NCI-H1436 treated with DMSO at 0.1 percent for 48 hours (cell line): ENCODE measurements around the gene IGSF21.

Experiments used
- DNase-seq: peaks from one replicate; lab custom pipeline; 2025; lab: John Stamatoyannopoulos, UW

IGSF21 gene

DNA sequence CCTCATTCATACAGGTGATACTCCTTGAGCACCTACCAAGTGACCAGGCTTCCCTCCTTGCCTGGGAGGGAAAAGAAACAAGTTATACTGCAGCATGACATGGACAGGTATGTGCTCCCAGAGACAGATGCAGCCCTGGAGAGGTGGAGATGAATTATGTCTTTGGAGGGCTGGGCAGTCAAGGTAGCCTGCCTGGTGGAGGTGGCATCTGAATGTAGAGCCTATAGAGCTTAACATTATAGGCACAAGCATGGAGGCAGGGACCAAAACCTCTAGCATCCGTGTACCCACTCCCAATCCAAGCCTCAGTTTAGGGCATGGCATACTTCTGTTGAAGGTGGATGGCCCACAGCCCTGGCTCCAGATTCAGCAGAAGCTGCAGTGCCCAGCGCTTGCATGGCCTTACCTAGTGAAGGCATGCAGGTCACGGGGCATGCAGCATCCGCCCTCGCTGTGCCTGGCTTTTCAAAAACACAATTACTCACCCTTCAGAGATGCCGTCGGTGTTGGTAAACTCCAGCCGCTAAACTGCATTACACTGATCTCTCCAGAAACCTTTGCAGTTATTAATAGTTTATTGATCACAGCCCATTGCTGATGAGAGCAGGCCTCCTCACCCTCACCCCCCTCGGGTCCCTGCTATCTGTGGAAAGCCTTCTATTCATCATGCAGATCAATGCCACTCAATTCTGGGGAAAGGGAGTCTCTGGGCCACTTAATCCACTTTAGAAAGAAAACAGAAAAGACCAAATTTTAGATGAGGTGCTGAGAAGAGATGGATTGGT lies 222.1 kb downstream of the IGSF21 start:
- DNase-seq, result no peak

DNA sequence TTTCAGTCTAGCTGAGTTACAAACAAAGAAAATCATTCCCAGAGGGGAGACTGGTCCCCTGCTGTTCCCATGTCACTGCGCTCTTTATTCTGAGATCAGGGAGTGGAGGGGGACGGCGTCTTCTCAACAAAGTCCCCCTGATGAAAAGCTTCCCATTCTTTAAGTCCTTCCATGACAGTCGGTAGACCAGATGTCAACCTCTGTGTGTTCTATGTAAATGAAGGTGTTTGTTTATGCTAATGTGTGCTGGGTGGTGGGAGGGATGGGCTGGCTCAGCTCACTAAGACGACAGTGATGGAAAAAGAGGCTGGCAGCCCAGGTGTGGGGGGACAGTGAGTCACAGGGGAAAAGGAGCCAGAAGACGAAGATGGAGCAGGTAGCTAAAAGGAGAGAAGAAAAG lies 225.0 kb downstream of the IGSF21 start:
- DNase-seq, result no peak

DNA sequence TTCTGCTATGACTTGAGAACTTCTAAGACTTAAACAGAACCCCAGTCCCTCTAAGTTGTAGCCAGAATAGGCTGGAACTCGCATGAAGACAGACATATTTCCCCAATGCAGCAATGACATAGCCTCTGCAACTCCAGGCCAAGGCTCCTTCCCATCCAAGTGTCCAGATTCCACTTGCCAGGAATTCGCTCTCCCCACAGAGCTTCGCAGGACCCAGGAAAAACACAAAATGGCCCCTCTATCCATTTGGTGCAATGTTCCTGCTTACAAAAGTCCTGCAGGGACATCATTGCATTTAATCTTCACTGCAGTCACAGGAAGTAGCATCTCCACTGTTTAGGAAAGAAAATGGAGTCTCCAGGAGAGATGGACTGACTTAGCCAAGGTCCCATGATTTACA lies 225.6 kb downstream of the IGSF21 start:
- no peak for DNase-seq

DNA sequence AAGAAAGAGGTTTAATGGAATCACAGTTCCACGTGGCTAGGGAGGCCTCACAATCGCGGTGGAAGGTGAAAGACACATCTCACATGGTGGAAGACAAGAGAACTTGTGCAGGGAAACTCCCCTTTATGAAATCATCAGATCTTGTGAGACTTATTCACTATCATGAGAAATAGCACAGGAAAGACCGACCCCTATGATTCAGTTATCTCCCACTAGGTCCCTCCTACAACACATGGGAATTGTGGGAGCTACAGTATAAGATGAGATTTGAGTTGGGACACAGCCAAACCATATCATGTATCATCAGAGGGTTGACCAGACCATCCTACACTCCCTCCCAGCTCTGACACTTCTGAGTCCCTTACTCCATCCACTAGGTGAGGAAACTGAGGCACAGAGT lies 229.2 kb downstream of the IGSF21 start:
- no peak for DNase-seq

DNA sequence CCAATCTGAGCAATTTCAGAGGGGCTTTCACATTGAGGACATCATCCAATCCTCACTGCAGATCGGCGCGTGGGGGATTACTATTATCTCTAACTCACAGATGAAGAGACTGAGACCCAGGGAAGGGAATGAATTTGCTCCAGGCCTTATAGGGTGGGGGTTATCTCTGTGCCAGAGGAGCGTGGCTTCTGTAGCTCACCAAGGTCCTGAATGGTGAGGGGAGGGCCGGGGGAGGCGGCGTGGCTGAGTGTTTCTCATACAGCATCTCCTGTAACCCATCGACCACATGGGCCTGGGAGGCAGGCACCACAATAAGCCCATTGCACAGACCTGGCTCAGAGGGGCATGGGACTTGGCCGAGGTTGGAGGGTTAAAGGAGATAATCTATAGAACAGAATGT lies 230.2 kb downstream of the IGSF21 start:
- DNase-seq, result no peak

DNA sequence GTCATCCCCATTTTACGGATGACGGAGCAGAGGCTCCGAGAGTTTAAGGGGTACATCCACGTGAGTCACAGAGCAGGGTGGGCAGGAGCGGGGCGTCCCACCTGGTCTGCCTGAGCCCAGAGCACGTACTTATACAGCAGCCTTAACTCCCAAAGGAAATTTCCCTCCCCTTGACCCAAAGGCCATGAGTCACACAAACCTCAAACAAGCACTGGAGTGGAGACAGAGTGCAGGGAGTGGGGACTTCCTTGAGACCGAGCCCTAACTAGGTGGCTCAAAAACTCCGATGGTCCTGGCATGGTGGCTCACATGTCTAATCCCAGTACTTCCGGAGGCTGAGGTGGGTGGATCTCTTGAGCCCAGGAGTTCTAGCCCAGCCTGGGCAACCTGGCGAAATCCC lies 231.6 kb downstream of the IGSF21 start:
- no peak for DNase-seq

DNA sequence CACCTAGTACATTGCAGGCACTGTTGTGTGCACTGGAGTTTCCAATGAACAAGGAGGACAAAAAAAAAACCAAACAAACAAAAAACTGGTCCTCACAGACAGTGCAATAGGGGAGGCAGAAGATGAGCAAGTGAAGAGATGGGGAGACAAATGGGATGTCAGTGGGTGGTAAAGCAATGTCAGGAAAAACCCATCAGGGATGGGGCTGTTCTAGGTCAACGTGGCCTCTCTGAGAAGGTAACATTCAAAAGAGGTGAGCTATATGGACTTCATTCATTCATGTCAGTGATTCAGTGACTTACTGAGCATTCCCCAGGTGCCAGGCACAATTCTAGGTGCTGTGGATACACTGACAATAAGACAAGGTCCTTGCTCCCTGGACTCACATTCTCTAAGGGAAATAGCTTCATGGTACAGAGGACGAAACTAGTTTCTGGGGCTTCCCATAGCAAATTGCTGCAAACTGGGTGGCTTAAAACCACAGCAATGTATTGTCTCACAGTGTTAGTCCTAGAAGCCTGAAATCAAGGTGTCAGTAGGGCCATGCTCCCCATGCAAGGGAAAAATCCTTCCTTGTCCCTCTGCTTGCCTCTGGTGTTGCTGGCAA lies 232.7 kb downstream of the IGSF21 start:
- DNase-seq, result no peak

DNA sequence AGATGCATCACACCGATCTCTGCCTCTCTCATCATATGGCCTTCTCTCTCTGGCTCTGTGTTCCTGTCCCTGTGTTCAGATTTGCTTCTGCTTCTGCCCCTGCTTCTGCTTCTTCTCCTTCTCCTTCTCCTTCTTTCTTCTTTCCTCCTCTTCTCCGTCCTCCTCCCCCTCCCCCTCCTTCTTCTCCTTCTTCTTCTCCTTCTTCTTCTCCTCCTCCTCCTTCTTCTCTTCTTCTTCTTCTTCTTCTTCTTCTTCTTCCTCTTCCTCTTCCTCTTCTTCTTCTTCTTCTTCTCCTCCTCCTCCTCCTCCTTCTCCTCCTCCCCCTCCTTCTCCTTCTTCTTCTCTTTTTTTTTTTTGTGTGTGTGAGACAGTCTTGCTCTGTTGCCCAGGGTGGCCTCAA lies 233.2 kb downstream of the IGSF21 start:
- no peak for DNase-seq

DNA sequence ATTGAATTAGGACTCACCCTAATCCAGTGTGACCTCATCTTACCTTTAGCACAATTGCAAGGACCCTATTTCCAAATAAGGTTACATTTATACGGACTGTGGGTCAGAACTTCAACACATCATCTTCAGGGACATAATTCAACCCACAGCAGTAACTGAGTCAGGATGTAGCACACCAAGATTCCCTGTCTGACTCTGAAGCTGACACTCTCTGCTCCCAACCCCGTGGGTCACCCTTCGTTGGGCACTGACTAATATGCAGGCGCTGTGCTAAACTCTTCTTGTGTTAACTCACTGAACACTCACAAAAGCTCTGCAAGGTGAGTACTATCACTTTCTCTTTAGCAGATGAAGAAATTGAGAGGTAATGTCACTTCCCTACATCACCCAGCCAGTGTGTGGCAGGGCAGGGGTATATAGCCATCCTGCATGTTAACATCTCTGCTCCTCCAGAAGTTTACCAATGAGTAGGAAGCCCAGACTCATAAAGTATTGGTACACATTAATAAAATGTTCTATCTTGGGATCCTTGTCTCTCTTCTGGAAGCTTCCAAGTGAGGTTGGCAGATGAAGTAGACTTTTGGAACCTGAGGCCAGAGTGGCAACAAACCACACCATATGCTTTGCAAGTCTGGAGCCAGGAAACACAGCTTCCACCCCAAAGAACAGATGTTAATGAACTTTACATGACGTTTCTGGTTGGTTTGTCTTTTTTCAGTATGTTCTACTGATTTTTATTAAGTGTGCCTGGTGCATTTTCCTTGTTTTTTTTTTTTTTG lies 233.9 kb downstream of the IGSF21 start:
- DNase-seq, result no peak

DNA sequence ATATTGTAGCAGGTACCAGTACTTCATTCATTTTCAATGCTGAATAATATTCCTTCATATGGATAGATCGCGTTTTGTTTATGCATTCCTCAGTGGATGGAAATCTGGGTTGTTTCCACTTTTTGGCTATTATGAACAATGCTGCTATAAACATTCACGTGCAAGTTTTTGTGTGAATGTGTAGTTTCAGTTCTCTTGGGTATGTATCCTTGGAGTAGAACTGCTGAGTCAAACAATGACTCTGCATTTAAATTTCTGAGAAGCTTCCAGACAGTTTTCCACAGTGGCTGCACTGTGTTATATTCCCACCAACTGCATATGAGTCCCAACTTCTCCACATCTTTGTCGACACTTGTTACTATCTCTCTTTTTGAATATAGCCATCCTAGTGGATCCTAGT lies 235.1 kb downstream of the IGSF21 start:
- DNase-seq, result no peak

DNA sequence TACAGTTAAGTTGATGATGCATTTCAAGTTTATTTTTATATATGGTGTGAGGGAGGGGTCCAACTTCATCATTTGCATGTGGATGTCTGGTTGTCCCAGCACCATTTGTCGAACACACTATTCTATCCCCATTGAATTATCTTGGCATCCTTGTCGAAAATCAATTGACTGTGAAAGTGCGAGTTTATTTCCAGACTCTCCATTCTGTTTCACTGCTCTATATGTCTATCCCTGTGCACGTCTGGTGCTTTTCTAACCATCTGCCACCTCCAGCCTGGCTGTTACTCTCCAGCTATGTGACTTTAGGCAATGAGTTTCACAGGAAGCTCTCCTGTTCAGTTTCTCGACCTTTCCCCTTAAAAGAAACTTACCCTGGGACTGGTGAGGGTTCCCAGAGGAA lies 236.0 kb downstream of the IGSF21 start:
- DNase-seq, result no peak

DNA sequence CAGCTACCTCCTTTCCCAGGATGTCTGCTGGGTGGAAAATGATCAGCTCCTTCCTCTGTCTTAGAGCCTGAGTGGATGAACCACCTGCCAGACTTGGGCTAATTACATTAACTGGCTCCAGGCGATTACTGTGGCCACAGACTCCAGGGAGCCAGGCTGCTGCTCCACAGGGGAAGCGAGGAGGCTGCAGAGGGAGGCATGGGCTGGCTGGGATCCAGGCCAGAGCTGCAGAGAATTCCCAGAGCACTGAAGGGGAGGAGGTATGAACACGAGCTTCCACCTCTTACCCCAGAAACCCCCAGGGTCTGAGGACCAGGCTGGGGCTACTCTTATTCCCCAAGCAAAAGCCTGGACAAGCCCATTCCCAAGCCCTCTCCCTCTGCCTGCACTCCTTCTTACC lies 237.2 kb downstream of the IGSF21 start:
- DNase-seq, result peak; percentile 43

DNA sequence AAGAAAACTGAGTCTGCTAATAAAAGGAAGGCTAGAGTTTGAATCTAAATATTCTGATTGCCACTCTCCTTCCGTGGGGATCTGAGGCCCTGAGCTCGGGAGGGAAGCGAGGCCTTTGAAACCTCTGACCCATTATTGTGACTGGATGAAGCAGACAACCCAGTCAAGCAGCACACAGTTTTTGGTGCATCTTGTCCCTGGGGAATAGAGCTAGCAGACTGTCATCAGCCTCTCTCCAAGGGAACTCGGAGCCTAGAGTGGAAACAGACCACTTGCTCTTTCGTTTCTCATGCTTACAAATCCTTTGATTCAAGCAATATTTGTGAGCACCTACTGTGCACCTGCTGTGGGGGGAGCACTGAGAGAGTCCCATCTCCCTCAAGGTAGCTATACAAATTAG lies 240.0 kb downstream of the IGSF21 start:
- no peak for DNase-seq

DNA sequence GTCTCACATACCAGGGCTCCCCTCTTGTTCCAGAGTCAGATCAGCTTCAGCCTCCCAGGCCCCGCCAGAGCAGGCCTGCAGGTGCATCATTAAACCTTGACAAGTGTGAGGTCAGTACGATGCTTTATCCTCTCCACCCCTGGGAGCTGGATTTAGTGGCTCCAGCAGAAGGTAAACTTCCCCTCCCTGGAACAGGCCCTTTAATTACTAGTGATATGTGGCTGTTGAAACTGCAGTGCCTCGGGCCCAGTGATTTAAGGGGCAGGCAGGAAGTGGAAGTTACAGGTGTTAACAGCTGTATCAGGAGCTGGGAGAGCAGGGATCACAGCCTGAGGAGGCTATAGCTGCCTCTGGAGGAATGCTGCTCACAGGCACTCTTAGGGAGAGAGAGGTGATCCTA lies 240.8 kb downstream of the IGSF21 start:
- DNase-seq, result no peak

DNA sequence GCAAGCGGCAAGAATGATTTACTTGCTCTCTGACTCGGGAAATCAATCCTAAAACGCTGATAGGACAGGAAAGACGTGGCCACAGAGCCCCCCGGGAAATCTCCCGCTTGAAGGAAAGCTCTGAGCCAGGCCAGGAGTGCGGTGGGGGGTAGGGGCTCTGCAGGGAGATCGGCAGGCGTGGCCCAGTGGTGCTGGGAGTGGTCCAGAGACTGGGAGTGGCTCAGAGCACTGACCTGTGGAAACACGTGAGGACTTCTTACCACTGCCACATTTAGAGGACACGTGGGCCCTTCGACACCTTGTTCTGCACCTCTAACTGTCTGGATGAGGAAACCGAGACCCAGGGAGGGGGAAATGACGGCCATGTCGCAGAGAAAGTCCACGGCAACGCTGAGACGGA lies 243.1 kb downstream of the IGSF21 start:
- DNase-seq, result no peak

DNA sequence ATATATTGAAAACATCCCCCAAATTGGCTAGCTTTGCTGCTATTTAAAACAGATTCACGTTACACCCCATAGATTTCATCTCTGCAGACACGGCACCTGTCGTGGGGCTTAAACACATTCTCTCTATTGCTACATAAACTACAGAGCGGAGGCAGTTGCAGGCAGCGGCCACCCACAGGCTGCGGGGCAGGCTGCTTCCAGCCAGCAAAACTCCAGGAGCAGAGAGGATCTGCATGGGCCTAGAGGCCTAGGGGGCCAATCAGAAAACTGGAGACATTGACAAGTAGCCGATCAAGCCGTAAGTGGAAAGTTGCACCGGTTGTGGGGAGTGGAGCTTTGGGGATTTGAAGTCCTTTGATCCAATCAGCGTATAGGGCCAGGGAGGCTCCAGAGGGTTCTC lies 244.1 kb downstream of the IGSF21 start:
- no peak for DNase-seq

DNA sequence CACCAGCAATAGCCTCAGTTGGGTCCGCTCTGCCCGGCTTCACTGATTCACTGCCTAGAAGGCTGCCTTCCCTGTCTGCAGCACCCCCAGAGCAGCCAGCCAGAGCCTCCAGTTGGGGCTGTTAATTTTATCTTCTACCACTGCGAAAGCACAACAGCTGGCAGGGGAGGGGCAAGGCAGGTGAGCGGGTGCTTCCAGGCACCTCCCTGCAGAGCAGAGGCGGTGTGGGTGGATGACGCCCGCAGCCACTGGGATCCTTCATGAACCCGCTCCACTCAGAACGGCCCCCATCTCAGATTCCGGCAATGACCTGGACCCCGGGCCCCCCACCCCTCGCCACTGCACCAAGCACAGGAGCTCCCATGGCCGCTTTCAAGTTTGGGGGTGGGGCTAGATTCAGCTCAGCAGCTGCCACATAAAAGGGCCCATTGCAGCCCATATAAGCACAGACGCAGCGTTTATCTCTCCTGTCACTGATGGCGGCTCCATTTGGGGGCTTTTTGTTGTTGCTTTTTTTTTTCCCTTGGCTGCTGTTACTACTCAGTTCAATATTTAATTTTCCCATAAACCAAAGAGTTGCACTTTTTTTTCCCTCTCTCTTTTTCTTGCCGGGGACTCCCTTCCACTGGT lies 245.2 kb downstream of the IGSF21 start:
- DNase-seq, result no peak

DNA sequence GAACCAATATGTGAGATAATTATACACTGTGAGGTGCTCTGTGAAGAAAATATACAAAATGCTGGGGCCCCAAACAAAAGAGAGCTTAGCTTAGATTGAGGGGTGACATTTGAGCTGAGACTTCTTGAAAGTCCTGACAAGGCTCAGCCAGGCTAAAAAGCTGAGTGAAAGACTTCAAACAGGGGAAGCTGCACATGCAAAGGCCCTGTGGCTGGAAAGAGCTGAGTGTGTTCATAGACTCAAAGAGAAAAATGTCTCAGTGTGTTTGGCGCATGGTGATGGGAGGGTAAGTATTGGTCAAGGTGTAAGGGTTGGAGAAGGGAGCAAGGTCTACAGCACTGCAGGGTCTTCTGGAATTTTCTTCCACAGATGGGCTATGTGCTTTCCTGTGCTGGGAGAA lies 245.9 kb downstream of the IGSF21 start:
- DNase-seq, result no peak

DNA sequence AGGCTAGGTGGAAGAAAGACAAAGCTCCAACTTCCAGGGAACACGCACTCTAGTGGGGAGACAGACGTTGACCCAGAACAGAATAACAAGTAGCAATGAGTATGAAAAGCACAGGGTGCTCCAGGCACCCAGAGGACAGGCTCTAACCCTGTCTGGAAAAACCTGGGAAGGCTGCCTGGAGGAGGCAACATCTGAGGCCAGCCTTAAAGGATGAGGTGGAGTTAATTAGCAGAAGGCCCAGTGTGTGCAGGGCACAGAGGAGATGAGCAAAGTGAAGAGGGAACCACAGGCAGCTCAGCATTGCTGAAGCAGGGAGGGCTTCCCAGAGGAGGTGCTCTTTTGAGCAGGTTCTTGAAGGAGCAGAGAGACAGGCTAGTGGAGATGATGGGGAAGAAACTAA lies 246.4 kb downstream of the IGSF21 start:
- DNase-seq, result no peak

DNA sequence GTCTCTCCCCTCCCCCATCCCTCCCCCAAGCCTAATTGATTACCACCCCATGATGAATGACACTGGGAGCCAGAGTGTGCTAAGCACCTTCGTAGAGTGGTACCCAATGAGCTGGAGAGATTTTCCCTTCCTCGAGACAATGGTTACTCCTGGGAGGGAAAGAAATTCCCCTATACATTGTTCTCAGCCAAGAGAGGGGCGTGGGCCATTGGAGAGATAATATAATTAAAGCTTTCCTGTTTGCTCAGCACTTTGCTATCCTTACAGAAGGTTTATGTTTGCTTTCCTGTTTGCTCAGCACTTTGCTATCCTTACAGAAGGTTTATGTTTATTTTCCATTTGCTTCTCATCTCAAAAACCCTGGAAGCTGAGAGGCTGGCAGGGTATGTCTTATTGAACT lies 247.0 kb downstream of the IGSF21 start:
- no peak for DNase-seq

DNA sequence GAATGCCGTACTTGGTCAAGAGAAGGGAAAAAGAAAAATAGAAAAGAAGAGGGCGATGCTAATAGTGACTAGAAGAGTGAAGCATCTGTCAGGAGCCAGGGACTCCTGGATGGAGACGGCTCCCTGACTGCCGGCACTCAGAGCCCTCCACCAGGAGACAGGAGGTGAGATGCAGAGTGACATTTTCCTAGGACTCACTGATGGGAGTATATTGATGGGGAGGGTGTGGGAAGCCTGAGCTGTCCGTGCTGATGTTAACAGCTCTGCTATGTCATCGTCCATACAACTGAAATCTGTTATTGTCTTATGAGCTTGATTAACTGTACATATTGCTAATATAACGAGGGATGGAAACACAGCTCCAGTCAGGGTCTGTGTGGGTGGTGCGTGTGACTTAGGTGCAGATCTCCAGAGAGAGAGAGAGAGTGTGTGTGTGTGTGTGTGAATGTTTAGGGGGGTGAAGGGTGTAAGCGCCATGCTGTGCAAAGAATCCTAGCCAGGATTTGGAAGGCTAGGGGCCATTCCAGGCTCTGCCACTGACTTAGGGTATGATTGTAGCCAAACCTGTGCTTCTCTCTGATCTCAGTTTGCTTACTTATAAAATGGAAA lies 250.1 kb downstream of the IGSF21 start:
- DNase-seq, result no peak

DNA sequence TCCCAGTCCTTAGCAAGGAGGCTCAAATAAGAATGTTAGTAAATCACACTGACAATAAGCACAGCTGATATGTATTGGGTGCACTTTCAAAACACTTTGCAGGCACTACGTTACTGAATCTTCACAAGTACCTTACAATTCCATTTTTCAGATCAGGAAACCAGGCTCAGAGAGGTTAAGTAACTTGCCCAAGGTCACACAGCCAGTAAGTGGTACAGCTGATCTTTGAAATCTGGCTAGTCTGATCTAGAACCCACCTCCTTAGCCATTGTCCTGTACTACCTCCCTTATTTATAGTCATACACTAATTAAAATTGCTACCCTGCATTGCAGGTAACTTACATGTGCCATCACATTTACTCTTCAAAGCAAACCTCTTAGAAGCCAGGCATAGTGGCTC lies 251.0 kb downstream of the IGSF21 start:
- DNase-seq, result no peak
